HepG2 (cell line): Measurements from ENCODE around the gene FAHD1.

Source experiments
- BCL3 ChIP-seq: sonication (generic); formaldehyde crosslinking; IDR thresholded peaks from 2 replicates; pipeline ENCODE4 v1.5.1; 2020; ENCODE audit warnings: mild to moderate bottlenecking, missing genetic modification reagents, moderate library complexity
- CEBPG ChIP-seq: IDR thresholded peaks from 2 replicates; pipeline ENCODE4 v1.6.1; 2016
- CTCF ChIP-seq: sonication (generic); formaldehyde crosslinking; IDR thresholded peaks from 2 replicates; pipeline ENCODE4 v1.5.0; 2020; ENCODE audit warnings: mild to moderate bottlenecking, missing genetic modification reagents, moderate library complexity
- ETV6 ChIP-seq: sonication (generic); formaldehyde crosslinking; conservative IDR thresholded peaks from 2 replicates; pipeline ENCODE4 v1.4.0; 2020; ENCODE audit warnings: missing genetic modification reagents
- IKZF1 ChIP-seq: fragments of 450-650 bp; IDR thresholded peaks from 2 replicates; pipeline ENCODE4 v1.7.1; 2016
- JUN ChIP-seq: sonication (generic); formaldehyde crosslinking; IDR thresholded peaks from 2 replicates; pipeline ENCODE4 v1.4.0; 2020; ENCODE audit warnings: mild to moderate bottlenecking, missing genetic modification reagents
- KAT8 ChIP-seq: IDR thresholded peaks from 2 replicates; pipeline ENCODE4 v1.6.1; 2016; ENCODE audit warnings: missing genetic modification reagents, missing compliant biosample characterization
- MED8 ChIP-seq: sonication (generic); formaldehyde crosslinking; IDR thresholded peaks from 2 replicates; pipeline ENCODE4 v1.8.1; 2023; ENCODE audit warnings: mild to moderate bottlenecking, missing genetic modification reagents; ENCODE audit not compliant: insufficient replicate concordance
- POLR2A ChIP-seq, 2 experiments: IDR thresholded peaks; 2 replicates each; pipeline ENCODE4 v1.6.1; 2011; ENCODE audit warnings: low read depth in 2 of 2, low read length in 2 of 2, mild to moderate bottlenecking in 1 of 2, moderate library complexity in 1 of 2; ENCODE audit not compliant: insufficient read depth in 1 of 2
- ZBTB49 ChIP-seq: sonication (generic); formaldehyde crosslinking; IDR thresholded peaks from 2 replicates; pipeline ENCODE4 v1.4.0; 2020; ENCODE audit warnings: missing genetic modification reagents, borderline replicate concordance
- ZFP91 ChIP-seq: sonication (generic); formaldehyde crosslinking; IDR thresholded peaks from 2 replicates; pipeline ENCODE4 v1.9.0; 2022; ENCODE audit warnings: missing genetic modification reagents, mild to moderate bottlenecking, borderline replicate concordance
- ZNF513 ChIP-seq: sonication (generic); formaldehyde crosslinking; conservative IDR thresholded peaks from 2 replicates; pipeline ENCODE4 v1.5.0; 2020; ENCODE audit warnings: missing genetic modification reagents

GRCh38 chr16:1878256-1878655 lies 51.2 kb downstream of the FAHD1 start:
- TF ChIP-seq ETV6 (CRISPR knock-in tag) (no peak), POLR2A (IDR thresholded peaks at IDR 0.05; ENCODE audit: insufficient read depth in 1 of 2, low read depth in 2 of 2, low read length in 2 of 2) (no peak), BCL3 (CRISPR knock-in tag) (no peak), JUN (no peak), ZFP91 (CRISPR knock-in tag) (no peak), ZNF513 (CRISPR knock-in tag) (no peak), KAT8 (CRISPR knock-in tag) (no peak), ZBTB49 (no peak), CEBPG (no peak), IKZF1 (no peak), CTCF (CRISPR knock-in tag) (no peak), MED8 (CRISPR knock-in tag) (no peak)
